ENCODE results near the gene LIN7C.

Gene LIN7C

GRCh38 chr11:27470826-27471588, 35.6 kb downstream of the LIN7C start:
- no peak for TF ChIP-seq CTCF (IDR thresholded peaks at IDR 0.05; ENCODE audit: low read depth, low read length)
- DNase-seq (ENCODE audit: extremely low read depth, low read depth), result no peak

- no peak for DNase-seq (ENCODE audit: extremely low read depth, low read depth)
- TF ChIP-seq CTCF (IDR thresholded peaks at IDR 0.05; ENCODE audit: low read depth, low read length), result no peak
Measured at GRCh38 chr11:27470166-27470565, 36.4 kb downstream of the LIN7C start.

- no peak for DNase-seq (ENCODE audit: extremely low read depth, low read depth)
- no peak for TF ChIP-seq CTCF (IDR thresholded peaks at IDR 0.05; ENCODE audit: low read depth, low read length)
Measured at GRCh38 chr11:27468995-27469695, 37.4 kb downstream of the LIN7C start.

- no peak for DNase-seq (ENCODE audit: extremely low read depth, low read depth)
- no peak for TF ChIP-seq CTCF (IDR thresholded peaks at IDR 0.05; ENCODE audit: low read depth, low read length)
Measured at GRCh38 chr11:27468209-27468994, 38.2 kb downstream of the LIN7C start.

GRCh38 chr11:27467181-27467913, 39.2 kb downstream of the LIN7C start:
- TF ChIP-seq CTCF (IDR thresholded peaks at IDR 0.05; ENCODE audit: low read depth, low read length), result no peak
- DNase-seq (ENCODE audit: extremely low read depth, low read depth), result no peak

GRCh38 chr11:27466363-27466762, 40.2 kb downstream of the LIN7C start:
- DNase-seq (ENCODE audit: extremely low read depth, low read depth), result no peak
- no peak for TF ChIP-seq CTCF (IDR thresholded peaks at IDR 0.05; ENCODE audit: low read depth, low read length)
